Measurements from ENCODE around the gene CHAT. TPM values are rescaled to one million over a fixed set of nuclear protein-coding genes. Genes with fewer than 3 reads are reported as not detected.

CHAT gene
- total and polyA plus RNA-seq, 4 experiments from 2014 or later: not detected

DNA sequence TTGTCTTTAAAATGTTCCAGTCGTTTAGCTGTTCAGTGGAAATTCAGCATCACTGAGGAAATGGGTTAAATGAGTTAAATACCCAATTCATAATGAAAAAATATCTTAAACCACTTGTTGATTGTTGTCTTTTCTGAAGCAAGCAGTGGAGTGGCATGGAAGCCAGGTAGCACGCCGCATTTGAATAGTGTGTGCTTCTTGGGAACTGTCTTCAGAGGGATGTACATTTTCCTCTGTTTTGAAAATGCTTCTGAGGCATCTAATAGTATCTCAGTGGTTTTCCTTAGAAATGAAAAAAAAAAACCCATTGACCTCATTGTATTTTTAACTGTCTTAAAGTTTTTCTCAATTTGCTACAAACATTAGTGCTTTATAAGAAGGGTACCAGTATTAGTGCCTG, 93.7 kb downstream of the CHAT start:
- intact Hi-C loops (cut with micrococcal nuclease): no loop called here

DNA sequence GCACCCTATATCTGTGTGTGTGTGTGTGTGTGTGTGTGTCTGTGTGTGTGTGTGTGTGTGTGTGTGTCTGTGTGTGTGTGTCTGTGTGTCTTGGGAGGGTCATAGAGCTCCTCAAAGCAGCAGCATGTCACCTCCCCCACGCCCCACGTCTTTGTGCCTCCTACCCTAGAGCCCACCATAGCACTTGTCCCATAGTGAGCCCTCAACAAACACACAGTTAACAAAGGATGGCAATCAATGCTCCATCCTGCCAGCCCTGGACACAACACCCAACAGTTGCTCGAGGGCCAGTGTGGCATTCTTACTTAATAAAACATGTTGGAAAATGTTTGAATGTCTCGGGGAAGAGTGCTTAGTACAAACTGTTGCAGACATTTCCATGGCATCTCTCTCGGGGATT, 96.1 kb downstream of the CHAT start:
- Mint-ChIP-seq H3K27ac (no peak overlapping the region), H3K27me3 (peaks cover 4 to 6% of the 10 kb centered on the region in 2 donors), H3K4me1 (no peaks in the 10 kb centered on the region), H3K36me3 (no peaks in the 10 kb centered on the region), H3K4me3 (no peak overlapping the region), H3K9me3 (peaks cover 0 to 7% (median 2%) of the 10 kb centered on the region in 8 donors)
- H3K36me3 ChIP-seq (ENCODE audit: insufficient read depth, low read length): no peaks in the 10 kb centered on the region
- CTCF ChIA-PET (ENCODE audit: partially characterized antibody): no interaction called here
- no peak overlapping the region for H3K27ac ChIP-seq (ENCODE audit: low read depth, low read length)
- no peaks in the 10 kb centered on the region for H3K4me1 ChIP-seq (ENCODE audit: insufficient read depth, low read length)
- H3K4me3 ChIP-seq (ENCODE audit: low read length in 2 of 2): no peak overlapping the region
- no peak for DNase-seq
- H3K27me3 ChIP-seq (ENCODE audit: insufficient read depth, low read length): no peaks in the 10 kb centered on the region
- POLR2A ChIA-PET (ENCODE audit: partially characterized antibody): no interaction called here
- intact Hi-C loops (cut with micrococcal nuclease): no loop called here
- no peaks in the 10 kb centered on the region for H3K9me3 ChIP-seq (ENCODE audit: control insufficient read depth in 1 of 2, low read length in 2 of 2)

More for the DNA sequence above, 93.7 kb downstream of the CHAT start:
- H3K4me1 Mint-ChIP-seq: no peaks in the 10 kb centered on the region
- Histone ChIP-seq H3K4me1 (ENCODE audit: insufficient read depth, low read length) (no peaks in the 10 kb centered on the region), H3K9me3 (ENCODE audit: control insufficient read depth in 1 of 2, low read length in 2 of 2) (no peaks in the 10 kb centered on the region), H3K36me3 (ENCODE audit: insufficient read depth, low read length) (no peaks in the 10 kb centered on the region), H3K27me3 (ENCODE audit: insufficient read depth, low read length) (no peaks in the 10 kb centered on the region), H3K27ac (ENCODE audit: low read depth, low read length) (no peak overlapping the region), H3K4me3 (ENCODE audit: low read length in 2 of 2) (no peak overlapping the region)
- DNase-seq: no peak
- no peak overlapping the region for H3K27ac Mint-ChIP-seq
- H3K9me3 Mint-ChIP-seq: peaks cover 0 to 2% (median 0%) of the 10 kb centered on the region in 8 donors
- ChIA-PET POLR2A (ENCODE audit: partially characterized antibody) (no interaction called here), CTCF (ENCODE audit: partially characterized antibody) (no interaction called here)
- peaks cover 2 to 4% of the 10 kb centered on the region in 2 donors for H3K27me3 Mint-ChIP-seq
- no peaks in the 10 kb centered on the region for H3K36me3 Mint-ChIP-seq
- no peak overlapping the region for H3K4me3 Mint-ChIP-seq

- H3K27ac Mint-ChIP-seq: no peak overlapping the region
- H3K27me3 ChIP-seq (ENCODE audit: insufficient read depth, low read length): no peaks in the 10 kb centered on the region
- no peak for DNase-seq
- ChIA-PET CTCF (ENCODE audit: partially characterized antibody) (no interaction called here), POLR2A (ENCODE audit: partially characterized antibody) (no interaction called here)
- H3K9me3 ChIP-seq (ENCODE audit: control insufficient read depth in 1 of 2, low read length in 2 of 2): no peaks in the 10 kb centered on the region
- no peak overlapping the region for H3K4me3 ChIP-seq (ENCODE audit: low read length in 2 of 2)
- intact Hi-C loops (cut with micrococcal nuclease): no loop called here
- H3K4me3 Mint-ChIP-seq: no peak overlapping the region
- no peaks in the 10 kb centered on the region for H3K4me1 Mint-ChIP-seq
- no peaks in the 10 kb centered on the region for H3K4me1 ChIP-seq (ENCODE audit: insufficient read depth, low read length)
- H3K9me3 Mint-ChIP-seq: peaks cover 0 to 6% (median 2%) of the 10 kb centered on the region in 8 donors
- H3K27me3 Mint-ChIP-seq: peaks cover 4 to 6% of the 10 kb centered on the region in 2 donors
- no peaks in the 10 kb centered on the region for H3K36me3 ChIP-seq (ENCODE audit: insufficient read depth, low read length)
- H3K27ac ChIP-seq (ENCODE audit: low read depth, low read length): no peak overlapping the region
- no peaks in the 10 kb centered on the region for H3K36me3 Mint-ChIP-seq
Observed at GRCh38 chr10:49710966-49711365, 97.1 kb downstream of the CHAT start.

DNA sequence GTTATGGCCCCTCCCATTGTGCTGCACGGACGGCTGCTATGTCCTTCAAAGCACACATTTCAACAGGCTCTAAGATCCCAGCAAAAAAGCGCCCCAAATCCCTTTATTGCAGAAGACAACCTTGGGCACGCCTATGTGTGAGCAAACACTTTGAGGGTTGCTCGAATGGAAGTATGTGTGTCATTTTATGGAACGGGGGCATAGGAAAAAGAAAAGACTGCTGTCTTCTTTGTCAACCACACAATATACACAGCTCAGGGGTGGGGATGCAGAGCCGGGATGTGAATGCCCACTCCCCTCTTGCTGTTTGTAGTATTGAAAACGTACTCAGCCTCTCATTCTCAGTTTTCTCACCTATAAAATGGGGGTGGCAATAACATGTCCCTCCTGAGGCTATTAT, 97.6 kb downstream of the CHAT start:
- H3K4me3 Mint-ChIP-seq: no peak overlapping the region
- Histone ChIP-seq H3K27ac (ENCODE audit: low read depth, low read length) (no peak overlapping the region), H3K36me3 (ENCODE audit: insufficient read depth, low read length) (no peaks in the 10 kb centered on the region), H3K4me1 (ENCODE audit: insufficient read depth, low read length) (no peaks in the 10 kb centered on the region), H3K4me3 (ENCODE audit: low read length in 2 of 2) (no peak overlapping the region), H3K27me3 (ENCODE audit: insufficient read depth, low read length) (no peaks in the 10 kb centered on the region), H3K9me3 (ENCODE audit: control insufficient read depth in 1 of 2, low read length in 2 of 2) (no peaks in the 10 kb centered on the region)
- peaks cover 0 to 6% (median 3%) of the 10 kb centered on the region in 8 donors for H3K9me3 Mint-ChIP-seq
- ChIA-PET POLR2A (ENCODE audit: partially characterized antibody) (no interaction called here), CTCF (ENCODE audit: partially characterized antibody) (no interaction called here)
- intact Hi-C loops (cut with micrococcal nuclease): no loop called here
- H3K27ac Mint-ChIP-seq: no peak overlapping the region
- H3K27me3 Mint-ChIP-seq: peaks cover 4 to 6% of the 10 kb centered on the region in 2 donors
- H3K4me1 Mint-ChIP-seq: no peaks in the 10 kb centered on the region
- H3K36me3 Mint-ChIP-seq: no peaks in the 10 kb centered on the region
- no peak for DNase-seq

GRCh38 chr10:49713266-49713665, 99.4 kb downstream of the CHAT start:
- no peaks in the 10 kb centered on the region for H3K36me3 Mint-ChIP-seq
- peaks cover 6 to 9% of the 10 kb centered on the region in 2 donors for H3K27me3 Mint-ChIP-seq
- Histone ChIP-seq H3K4me1 (ENCODE audit: insufficient read depth, low read length) (no peaks in the 10 kb centered on the region), H3K4me3 (ENCODE audit: low read length in 2 of 2) (no peak overlapping the region), H3K27ac (ENCODE audit: low read depth, low read length) (no peak overlapping the region), H3K27me3 (ENCODE audit: insufficient read depth, low read length) (no peaks in the 10 kb centered on the region), H3K36me3 (ENCODE audit: insufficient read depth, low read length) (no peaks in the 10 kb centered on the region), H3K9me3 (ENCODE audit: control insufficient read depth in 1 of 2, low read length in 2 of 2) (no peaks in the 10 kb centered on the region)
- no peak overlapping the region for H3K4me3 Mint-ChIP-seq
- DNase-seq: no peak
- intact Hi-C loops (cut with micrococcal nuclease): no loop called here
- H3K9me3 Mint-ChIP-seq: peaks cover 0 to 9% (median 4%) of the 10 kb centered on the region in 8 donors
- ChIA-PET POLR2A (ENCODE audit: partially characterized antibody) (no interaction called here), CTCF (ENCODE audit: partially characterized antibody) (no interaction called here)
- no peaks in the 10 kb centered on the region for H3K4me1 Mint-ChIP-seq
- no peak overlapping the region for H3K27ac Mint-ChIP-seq

Other genes starting within 250 kb of the CHAT start
- gene DRGX, start 217.9 kb upstream of the CHAT start, total RNA-seq: not detected
- not detected for gene DRGX, start 217.9 kb upstream of the CHAT start, polyA plus RNA-seq
- 10 to 100 TPM; 46.0 to 46.7 TPM for gene ERCC6, start 74.9 kb upstream of the CHAT start, total RNA-seq
- 10 to 100 TPM in 1 of 2 donors, 1 to 10 TPM in 1; 7.3 to 10.1 TPM for gene ERCC6, start 74.9 kb upstream of the CHAT start, polyA plus RNA-seq
- not detected for gene SLC18A3, start 3.7 kb upstream of the CHAT start, total RNA-seq
- gene SLC18A3, start 3.7 kb upstream of the CHAT start, polyA plus RNA-seq: not detected
- gene C10orf53, start 65.6 kb downstream of the CHAT start, total RNA-seq: not detected
- gene C10orf53, start 65.6 kb downstream of the CHAT start, polyA plus RNA-seq: not detected
- not detected for gene OGDHL, start 148.3 kb downstream of the CHAT start, total RNA-seq
- not detected for gene OGDHL, start 148.3 kb downstream of the CHAT start, polyA plus RNA-seq